ENCODE measurements around the gene ANKHD1. TPM values are rescaled to one million over a fixed set of nuclear protein-coding genes. Genes with fewer than 3 reads are reported as not detected.
"Not testable (repeated sequence)": the region's sequence is repeated elsewhere in the genome, so short reads cannot be mapped to it uniquely, and the experiment has no call there.

Gene ANKHD1
- total and polyA plus RNA-seq, 12 donors = 26.6 to 77.9 (median 67.5) TPM

GRCh38 chr5:140574165-140574564, 172.5 kb downstream of the ANKHD1 start:
- intact Hi-C loops (cut with DNase I) = loop anchor here in 1 of 10 donors (5.0 kb wide), 1 partner anchor 53 kb away; no protein-coding TSS in a partner anchor
- Histone ChIP-seq H3K4me1 (peaks cover 0 to 63% (median 28%) of the 10 kb centered on the region in 9 donors), H3K9me3 (no peaks in the 10 kb centered on the region), H3K27me3 (no peaks in the 10 kb centered on the region), H3K36me3 (peaks cover 0 to 10% (median 0%) of the 10 kb centered on the region in 9 donors), H3K4me3 (no peak overlapping the region), H3K27ac (peak overlapping the region in 5 of 10 donors; percentile 3 to 53 (median 47))
- peak in 1 of 2 donors; percentile 36 for DNase-seq
- TF ChIP-seq CTCF (IDR thresholded peaks at IDR 0.05) = no peak
- WGBS, 2 donors = 29 to 31% methylated on average over 3 of the region's 3 CpGs
- ATAC-seq = peak in 7 of 8 donors; percentile 20 to 74 (median 41)

- intact Hi-C loops (cut with DNase I) = no loop called here
- peaks cover 0 to 51% (median 18%) of the 10 kb centered on the region in 9 donors for H3K4me1 ChIP-seq
- no peaks in the 10 kb centered on the region for H3K27me3 ChIP-seq
- H3K9me3 ChIP-seq = no peaks in the 10 kb centered on the region
- H3K27ac ChIP-seq = peak overlapping the region in 1 of 10 donors; percentile 33
- peaks cover 0 to 4% (median 0%) of the 10 kb centered on the region in 9 donors for H3K36me3 ChIP-seq
- DNase-seq (peak; percentile 52 to 58), ATAC-seq (peak in 7 of 8 donors; percentile 35 to 77 (median 49))
- H3K4me3 ChIP-seq = no peak overlapping the region
- TF ChIP-seq CTCF (IDR thresholded peaks at IDR 0.05) = peak in 8 of 9 donors; percentile 10 to 60 (median 34)
- 77 to 81% methylated on average over 8 of the region's 8 CpGs for WGBS, 2 donors
Measured at GRCh38 chr5:140575309-140575708, 173.7 kb downstream of the ANKHD1 start.

GRCh38 chr5:140576776-140577201, 175.2 kb downstream of the ANKHD1 start:
- Histone ChIP-seq H3K9me3 (no peaks in the 10 kb centered on the region), H3K27me3 (no peaks in the 10 kb centered on the region), H3K4me1 (peaks cover 0 to 45% (median 4%) of the 10 kb centered on the region in 9 donors), H3K36me3 (no peaks in the 10 kb centered on the region), H3K27ac (peak overlapping the region in 5 of 10 donors; percentile 2 to 82 (median 26)), H3K4me3 (no peak overlapping the region)
- intact Hi-C loops (cut with DNase I) = no loop called here
- TF ChIP-seq CTCF (IDR thresholded peaks at IDR 0.05) = no peak
- ATAC-seq (peak in 4 of 8 donors; percentile 39 to 49 (median 43)), DNase-seq (no peak)
- WGBS, 2 donors = 54 to 67% methylated on average over 2 of the region's 2 CpGs

DNA sequence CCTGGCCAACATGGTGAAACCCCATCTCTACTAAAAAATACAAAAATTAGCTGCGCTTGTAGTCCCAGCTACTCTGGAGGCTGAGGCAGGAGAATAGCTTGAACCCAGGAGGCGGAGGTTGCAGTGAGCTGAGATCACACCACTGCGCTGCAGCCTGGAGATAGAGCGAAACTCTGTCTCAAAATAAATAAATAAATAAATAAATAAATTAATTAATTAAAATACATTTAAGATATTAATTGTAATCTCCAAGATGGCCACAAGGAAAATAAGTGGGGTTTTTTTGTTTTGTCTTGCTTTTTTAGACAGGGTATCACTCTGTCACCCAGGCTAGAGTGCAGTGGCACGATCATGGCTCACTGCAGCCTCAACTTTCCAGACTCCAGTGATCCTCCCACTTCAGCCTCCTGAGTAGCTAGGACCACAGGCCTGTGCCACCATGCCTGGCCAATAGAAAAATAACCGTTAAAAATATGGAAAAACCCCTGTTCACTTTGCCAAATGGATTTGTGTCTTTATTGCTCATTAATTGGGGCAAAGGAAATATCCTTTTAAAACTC, 177.6 kb downstream of the ANKHD1 start:
- WGBS, 2 donors = 93 to 94% methylated on average over 6 of the region's 6 CpGs
- H3K27me3 ChIP-seq; intact Hi-C loops (cut with DNase I); DNase-seq; H3K27ac ChIP-seq; H3K4me3 ChIP-seq; ATAC-seq; H3K36me3 ChIP-seq: not testable (repeated sequence)
- H3K9me3 ChIP-seq = peaks cover 0 to 13% (median 0%) of the 10 kb centered on the region in 11 donors
- peak in 1 of 9 donors; percentile 28 for TF ChIP-seq CTCF (IDR thresholded peaks at IDR 0.05)
- peaks cover 0 to 36% (median 1%) of the 10 kb centered on the region in 9 donors for H3K4me1 ChIP-seq
